Measurements from ENCODE around the gene CYBA. TPM values are rescaled to one million over a fixed set of nuclear protein-coding genes. Genes with fewer than 3 reads are reported as not detected.
A peak's percentile ranks its signal among the peaks of the same experiment; 100 is the strongest.

The CYBA gene
- polyA plus RNA-seq, 3 donors, result 1,168 to 2,376 (median 2,092) TPM

DNA sequence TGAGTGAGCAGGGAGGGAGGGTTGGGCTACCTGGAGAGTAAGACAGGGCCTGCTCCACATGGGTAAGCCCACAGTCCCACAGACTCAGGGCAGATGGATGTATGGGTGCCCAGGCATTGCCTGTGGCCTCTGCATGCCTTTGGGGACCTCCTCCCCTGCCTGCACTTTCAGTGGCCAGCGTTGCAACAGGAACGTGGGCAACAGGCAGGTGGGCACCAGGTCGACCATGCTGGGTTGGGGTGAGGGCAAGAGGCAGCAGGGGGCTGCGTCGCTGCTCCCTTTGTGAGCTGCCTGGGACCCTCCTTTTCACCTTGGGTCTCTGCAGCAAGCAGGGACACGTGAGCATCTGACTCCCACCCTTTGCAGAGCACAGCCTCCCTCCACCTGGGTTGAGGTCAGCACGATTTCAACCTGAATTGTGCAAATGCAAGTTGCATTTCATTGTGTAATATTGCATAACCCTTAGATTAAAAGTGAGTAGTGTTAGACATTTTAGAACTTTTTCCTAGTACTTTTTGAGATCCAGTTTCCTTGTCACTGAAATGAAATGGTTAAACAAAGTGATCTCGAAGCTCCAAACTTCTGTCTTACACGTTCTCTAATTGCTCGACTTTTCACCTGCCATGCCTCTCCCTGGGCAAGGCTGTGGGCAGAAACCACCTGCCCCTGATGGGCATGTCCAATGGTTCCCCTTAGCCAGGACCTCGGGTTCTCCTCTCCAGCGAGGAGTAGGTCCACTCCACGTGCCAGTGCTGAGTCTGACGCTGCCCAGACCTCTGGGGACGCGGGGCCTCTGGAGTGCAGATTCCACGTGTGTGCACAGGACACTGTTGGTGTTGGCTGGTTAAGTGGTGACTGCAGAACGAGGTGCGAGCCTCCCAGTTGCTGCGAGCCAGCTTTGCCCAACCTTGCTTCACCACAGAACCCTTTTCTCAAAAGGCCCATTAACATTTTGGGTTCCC is 45.4 kb downstream of the CYBA start:
- H3K27ac Mint-ChIP-seq, result peak overlapping the region in 2 of 7 donors; percentile 1 to 36
- Histone ChIP-seq H3K27ac (ENCODE audit: low read depth in 1 of 2, low read length in 2 of 2) (no peak overlapping the region), H3K36me3 (replicated peaks in 1 of 2; ENCODE audit: control insufficient read depth in 1 of 2, insufficient read depth in 2 of 2, low read length in 2 of 2) (peaks cover 61 to 91% of the 10 kb centered on the region in 2 donors), H3K27me3 (ENCODE audit: control insufficient read depth in 2 of 2, insufficient read depth in 2 of 2, low read length in 2 of 2) (no peaks in the 10 kb centered on the region), H4K20me1 (ENCODE audit: insufficient read depth, low read length) (peaks cover 37% of the 10 kb centered on the region), H2AFZ (ENCODE audit: insufficient read depth, low read depth, low read length, poor library complexity, severe bottlenecking) (no peak overlapping the region), H3K4me3 (replicated peaks in 1 of 3; ENCODE audit: low read depth in 2 of 3, low read length in 3 of 3) (no peak overlapping the region), H3K79me2 (ENCODE audit: insufficient read depth, low read length) (no peaks in the 10 kb centered on the region), H3K9me3 (replicated peaks in 1 of 2; ENCODE audit: control insufficient read depth in 1 of 2, insufficient read depth in 1 of 2, low read length in 2 of 2) (no peaks in the 10 kb centered on the region), H3K4me2 (replicated peaks; ENCODE audit: extremely low read depth, low read length, poor library complexity, severe bottlenecking) (no peak overlapping the region), H3K4me1 (ENCODE audit: control insufficient read depth in 1 of 2, insufficient read depth in 2 of 2, low read length in 2 of 2) (peaks cover 6 to 12% of the 10 kb centered on the region in 2 donors), H3K9ac (ENCODE audit: insufficient read depth, low read length, poor library complexity, severe bottlenecking) (no peak overlapping the region)
- DNase-seq, result no peak
- TF ChIP-seq, protein P1, sequence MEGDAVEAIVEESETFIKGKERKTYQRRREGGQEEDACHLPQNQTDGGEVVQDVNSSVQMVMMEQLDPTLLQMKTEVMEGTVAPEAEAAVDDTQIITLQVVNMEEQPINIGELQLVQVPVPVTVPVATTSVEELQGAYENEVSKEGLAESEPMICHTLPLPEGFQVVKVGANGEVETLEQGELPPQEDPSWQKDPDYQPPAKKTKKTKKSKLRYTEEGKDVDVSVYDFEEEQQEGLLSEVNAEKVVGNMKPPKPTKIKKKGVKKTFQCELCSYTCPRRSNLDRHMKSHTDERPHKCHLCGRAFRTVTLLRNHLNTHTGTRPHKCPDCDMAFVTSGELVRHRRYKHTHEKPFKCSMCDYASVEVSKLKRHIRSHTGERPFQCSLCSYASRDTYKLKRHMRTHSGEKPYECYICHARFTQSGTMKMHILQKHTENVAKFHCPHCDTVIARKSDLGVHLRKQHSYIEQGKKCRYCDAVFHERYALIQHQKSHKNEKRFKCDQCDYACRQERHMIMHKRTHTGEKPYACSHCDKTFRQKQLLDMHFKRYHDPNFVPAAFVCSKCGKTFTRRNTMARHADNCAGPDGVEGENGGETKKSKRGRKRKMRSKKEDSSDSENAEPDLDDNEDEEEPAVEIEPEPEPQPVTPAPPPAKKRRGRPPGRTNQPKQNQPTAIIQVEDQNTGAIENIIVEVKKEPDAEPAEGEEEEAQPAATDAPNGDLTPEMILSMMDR (IDR thresholded peaks at IDR 0.05), result no peak
- H3K9me3 Mint-ChIP-seq, result no peaks in the 10 kb centered on the region
- intact Hi-C loops (cut with micrococcal nuclease), result no loop called here
- peaks cover 19% of the 10 kb centered on the region for H3K4me1 Mint-ChIP-seq
- peaks cover 0 to 6% (median 0%) of the 10 kb centered on the region in 3 donors for H3K27me3 Mint-ChIP-seq (ENCODE audit: low read depth in 3 of 3)
- no peak overlapping the region for H3K4me3 Mint-ChIP-seq
- WGBS (ENCODE audit: insufficient coverage), result 89% methylated on average over 10 of the region's 20 CpGs
- peaks cover 61 to 89% of the 10 kb centered on the region in 2 donors for H3K36me3 Mint-ChIP-seq

DNA sequence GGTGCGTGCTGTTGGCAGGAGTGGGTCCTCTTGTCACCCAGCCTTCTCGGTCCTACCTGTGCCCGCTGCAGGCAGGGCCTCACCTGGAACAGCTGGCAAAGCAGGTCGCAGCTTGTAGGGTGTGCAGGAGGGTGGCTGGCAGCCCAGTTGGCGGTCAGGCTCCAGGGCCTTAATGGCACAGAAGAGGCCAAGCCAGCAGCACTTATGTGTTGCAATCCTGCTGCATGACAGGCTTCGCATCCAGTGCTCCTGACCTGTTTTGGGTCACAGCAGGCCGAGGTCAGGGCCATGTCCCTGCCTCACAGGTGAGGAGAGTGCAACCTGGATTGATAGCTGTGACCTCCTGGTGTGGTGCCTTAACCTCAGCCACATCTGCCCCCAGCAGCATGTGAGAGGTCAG is 48.8 kb downstream of the CYBA start:
- H2AFZ ChIP-seq (ENCODE audit: insufficient read depth, low read depth, low read length, poor library complexity, severe bottlenecking), result no peak overlapping the region
- H3K27ac ChIP-seq (ENCODE audit: low read depth in 1 of 2, low read length in 2 of 2), result no peak overlapping the region
- Mint-ChIP-seq H3K27me3 (ENCODE audit: low read depth in 3 of 3) (peaks cover 0 to 6% (median 0%) of the 10 kb centered on the region in 3 donors), H3K36me3 (peaks cover 60 to 84% of the 10 kb centered on the region in 2 donors), H3K9me3 (peaks cover 0 to 3% (median 0%) of the 10 kb centered on the region in 7 donors), H3K27ac (peak overlapping the region in 1 of 7 donors; percentile 2), H3K4me1 (peaks cover 27% of the 10 kb centered on the region), H3K4me3 (no peak overlapping the region)
- no peak overlapping the region for H3K4me3 ChIP-seq (replicated peaks in 1 of 3; ENCODE audit: low read depth in 2 of 3, low read length in 3 of 3)
- intact Hi-C loops (cut with micrococcal nuclease), result no loop called here
- 88% methylated on average over 7 of the region's 7 CpGs for WGBS (ENCODE audit: insufficient coverage)
- H3K4me2 ChIP-seq (replicated peaks; ENCODE audit: extremely low read depth, low read length, poor library complexity, severe bottlenecking), result no peak overlapping the region
- H3K27me3 ChIP-seq (ENCODE audit: control insufficient read depth in 2 of 2, insufficient read depth in 2 of 2, low read length in 2 of 2), result no peaks in the 10 kb centered on the region
- peaks cover 10% of the 10 kb centered on the region for H3K79me2 ChIP-seq (ENCODE audit: insufficient read depth, low read length)
- peaks cover 25 to 26% of the 10 kb centered on the region in 2 donors for H3K4me1 ChIP-seq (ENCODE audit: control insufficient read depth in 1 of 2, insufficient read depth in 2 of 2, low read length in 2 of 2)
- peaks cover 45 to 83% of the 10 kb centered on the region in 2 donors for H3K36me3 ChIP-seq (replicated peaks in 1 of 2; ENCODE audit: control insufficient read depth in 1 of 2, insufficient read depth in 2 of 2, low read length in 2 of 2)
- no peaks in the 10 kb centered on the region for H3K9me3 ChIP-seq (replicated peaks in 1 of 2; ENCODE audit: control insufficient read depth in 1 of 2, insufficient read depth in 1 of 2, low read length in 2 of 2)
- no peak for DNase-seq
- TF ChIP-seq, protein P1 (IDR thresholded peaks at IDR 0.05), result no peak
- H4K20me1 ChIP-seq (ENCODE audit: insufficient read depth, low read length), result peaks cover 17% of the 10 kb centered on the region
- no peak overlapping the region for H3K9ac ChIP-seq (ENCODE audit: insufficient read depth, low read length, poor library complexity, severe bottlenecking)

Data from CD14-positive monocyte (primary cell).